Activated CD4-positive, alpha-beta T cell treated with anti-CD3 and anti-CD28 coated beads, Interleukin-2, Interleukin-4, amounts not matched to agents 100 ng/mL and 50 ng/mL, durations not matched to agents 16 hours and 8 hours (primary cell): ENCODE data around the gene PLXDC1.

Source experiments
- DNase-seq: peaks from one replicate; pipeline ENCODE4 v3.0.0-alpha.2; 2020; ENCODE audit warnings: low spot score

Gene PLXDC1

DNA sequence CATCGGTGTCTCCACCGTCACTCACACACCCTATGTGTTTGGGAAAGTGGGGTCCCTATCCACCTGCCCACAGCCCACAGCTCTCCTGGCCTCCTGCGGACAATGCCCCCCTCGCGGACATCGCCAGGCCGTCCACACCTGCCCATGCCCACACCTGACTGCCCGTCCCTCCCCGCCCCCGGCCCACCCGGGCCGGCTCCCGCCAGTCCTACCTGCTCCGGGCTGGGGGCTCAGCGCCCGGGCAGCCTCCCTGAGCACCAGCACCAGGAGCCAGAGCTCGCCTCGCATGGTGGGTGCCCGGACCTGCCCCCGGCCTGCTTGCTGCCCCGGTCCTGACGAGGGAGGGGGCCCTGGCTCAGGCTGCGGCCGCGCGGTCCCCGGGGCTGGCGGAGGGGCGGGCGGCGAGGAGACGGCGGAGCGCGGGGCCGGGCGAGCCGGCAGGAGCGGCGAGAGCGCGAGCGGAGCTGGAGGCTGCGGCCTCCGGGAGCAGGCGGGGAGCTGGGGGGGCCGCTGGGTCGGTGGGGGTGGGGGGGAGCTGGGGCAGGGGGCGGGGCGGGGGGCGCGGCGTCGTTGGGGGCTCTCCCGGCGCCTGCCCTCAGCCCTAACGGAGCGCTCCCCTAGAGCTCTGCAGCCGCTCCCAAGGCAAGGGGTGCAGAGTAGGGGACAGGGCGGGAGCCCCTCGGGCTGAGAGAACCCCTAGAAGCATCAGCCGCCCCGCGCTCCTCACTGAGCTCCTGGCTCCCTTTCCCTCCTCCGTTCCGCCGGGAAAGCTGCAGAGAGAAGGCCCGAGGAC is at the start of gene PLXDC1:
PLXDC1 (minus strand) TSS at position 488 of the 793 bp plus-strand sequence; CDS start at position 288, 200 bp downstream.
- DNase-seq, result no peak

DNA sequence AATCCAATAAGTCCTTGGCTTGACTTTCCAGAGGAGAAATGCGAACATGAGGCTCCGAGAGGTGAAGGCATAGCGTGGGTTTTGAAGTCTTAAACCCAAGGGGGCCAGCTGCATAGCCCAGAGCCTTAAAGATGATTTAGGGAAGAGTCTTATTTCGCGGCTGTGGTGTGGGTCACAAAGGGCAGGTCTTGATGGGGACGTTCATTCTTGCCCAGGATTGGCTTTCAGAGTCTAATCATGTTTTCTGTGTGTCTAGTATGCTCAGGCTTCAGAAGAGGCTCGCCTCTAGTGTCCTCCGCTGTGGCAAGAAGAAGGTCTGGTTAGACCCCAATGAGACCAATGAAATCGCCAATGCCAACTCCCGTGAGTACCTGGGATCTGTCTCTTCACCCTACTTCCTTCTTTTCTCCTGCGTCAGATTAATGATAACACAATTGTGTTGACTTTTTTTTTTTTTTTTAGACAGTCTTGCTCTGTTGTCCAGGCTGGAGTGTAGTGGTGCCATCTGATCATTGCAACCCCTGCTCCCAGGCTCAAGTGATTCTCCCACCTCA is 49.6 kb upstream of the PLXDC1 start:
- DNase-seq, result no peak

DNA sequence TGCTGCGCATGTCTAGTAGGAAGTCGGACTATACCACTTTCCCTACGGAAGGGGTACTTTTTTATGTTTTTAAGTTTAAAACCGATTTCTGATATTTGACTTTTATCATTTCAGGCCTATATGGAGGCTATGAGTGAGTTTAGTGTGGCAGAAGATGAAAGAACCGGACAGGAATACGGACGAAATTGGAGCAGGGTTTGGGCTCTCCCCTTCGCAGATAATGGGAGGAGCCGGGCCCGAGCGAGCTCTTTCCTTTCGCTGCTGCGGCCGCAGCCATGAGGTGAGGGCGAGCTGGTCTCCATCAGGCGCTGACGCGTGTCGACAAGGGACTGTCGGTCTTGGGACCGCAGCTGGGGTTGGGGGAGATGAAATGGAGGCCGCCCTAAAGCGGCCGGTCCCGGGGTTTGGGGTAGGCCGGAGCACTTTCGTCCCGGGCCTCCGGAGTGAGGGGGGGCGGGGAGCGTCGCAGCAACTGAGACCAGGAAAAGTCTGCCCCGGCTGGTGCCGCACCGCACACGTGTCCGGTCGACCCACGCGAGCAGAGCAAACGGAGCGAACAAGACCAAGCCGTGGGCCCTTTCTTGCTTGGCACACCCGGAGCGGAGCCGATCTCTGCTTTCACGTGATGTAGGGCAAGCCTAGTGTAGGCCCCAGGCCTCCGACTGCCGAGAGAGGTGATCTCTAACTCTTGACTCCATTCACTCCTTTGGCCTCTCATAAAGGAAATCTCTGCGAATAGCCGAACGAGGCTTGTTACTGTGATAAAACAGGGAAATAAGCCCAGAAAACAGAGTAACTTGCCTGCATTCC is 48.8 kb upstream of the PLXDC1 start, which contains the start of gene RPL19:
RPL19 (plus strand) TSS at position 214 of the 810 bp plus-strand sequence; CDS start at position 276, 62 bp downstream.
- DNase-seq, result peak; percentile 79

GRCh38 chr17:39199820-39200069 is 48.3 kb upstream of the PLXDC1 start:
- peak; percentile 94 for DNase-seq

- no peak for DNase-seq
Measured at GRCh38 chr17:39198186-39198566, 46.7 kb upstream of the PLXDC1 start.

GRCh38 chr17:39197380-39198185 is 46.1 kb upstream of the PLXDC1 start, which contains the start of gene CACNB1:
TSS of gene CACNB1 (minus strand) at chr17:39197669. CDS start at chr17:39197495, 174 bp downstream.
- peak; percentile 77 for DNase-seq

- DNase-seq, result peak; percentile 43
Measured at GRCh38 chr17:39196808-39197291, 45.4 kb upstream of the PLXDC1 start.

DNA sequence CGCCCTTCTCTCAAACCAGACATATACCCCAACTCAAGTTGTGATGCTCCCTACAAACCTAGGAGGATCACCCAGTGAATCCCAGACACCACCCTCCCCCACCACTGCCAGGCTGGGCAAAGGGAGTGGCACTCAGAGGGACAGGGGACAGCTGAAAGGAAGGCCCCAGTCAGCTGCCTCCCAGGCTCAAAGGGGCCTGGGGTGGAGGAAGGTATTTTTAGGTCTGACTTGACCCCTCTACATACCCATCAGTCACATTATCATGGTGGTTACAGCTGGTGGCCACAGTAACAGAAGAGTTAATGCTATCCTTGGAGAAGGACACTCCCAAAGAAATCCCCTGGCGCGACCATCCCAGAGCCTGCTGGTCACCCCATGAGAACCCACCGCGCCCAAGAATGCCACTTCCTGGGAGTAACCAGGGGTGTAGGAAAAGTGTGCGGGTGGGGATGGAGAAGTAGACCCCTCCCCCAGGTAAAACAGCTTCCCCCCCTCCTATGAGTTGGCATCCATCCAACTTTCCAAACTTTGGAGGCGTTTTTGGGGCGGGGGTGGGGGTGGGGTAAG is 44.9 kb upstream of the PLXDC1 start:
- no peak for DNase-seq

GRCh38 chr17:39195568-39196160 is 44.2 kb upstream of the PLXDC1 start:
- DNase-seq, result no peak

GRCh38 chr17:39194985-39195524 is 43.6 kb upstream of the PLXDC1 start:
- no peak for DNase-seq

DNA sequence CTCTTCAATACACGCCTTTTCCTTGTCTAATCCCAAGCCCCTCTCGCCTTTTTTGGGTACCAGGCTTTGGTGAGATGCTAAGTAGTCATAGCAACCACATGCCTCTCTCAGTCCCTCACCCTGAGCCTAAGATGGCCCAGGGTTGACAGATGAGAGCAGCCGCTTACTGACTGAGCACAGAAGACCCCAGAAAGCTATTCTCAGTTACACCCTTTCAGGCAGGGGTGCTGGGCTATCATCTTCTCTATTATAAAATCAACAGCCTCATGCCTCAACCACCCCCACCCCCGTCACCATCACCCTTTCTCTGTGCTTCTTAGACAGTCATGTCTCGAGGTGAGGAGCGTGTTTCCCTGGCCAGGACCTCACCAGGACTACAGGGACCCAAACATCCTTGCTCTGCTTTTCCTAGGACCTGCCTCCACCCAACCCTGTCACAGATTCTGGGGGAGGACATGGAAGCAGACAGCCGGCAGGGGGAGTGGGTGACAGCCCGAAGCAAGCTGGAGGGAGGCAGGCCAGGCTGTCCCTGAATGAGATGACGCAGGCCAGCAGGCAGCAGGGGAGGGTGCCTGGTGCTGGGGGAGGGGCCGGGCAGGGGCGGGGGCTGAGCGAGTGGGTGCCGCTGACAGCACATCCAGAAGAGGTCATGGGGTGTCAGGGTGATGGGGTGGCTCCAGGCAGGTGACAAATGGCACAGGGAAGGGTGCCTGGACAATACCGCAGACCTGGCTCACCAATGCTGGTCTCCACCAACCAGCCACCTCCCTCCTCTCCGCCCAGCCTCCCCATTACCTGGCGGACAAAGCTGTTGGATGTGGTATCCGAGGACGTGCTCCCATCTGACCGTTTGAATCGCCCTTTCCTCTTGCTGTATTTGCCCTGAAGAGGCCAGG is 42.9 kb upstream of the PLXDC1 start:
- no peak for DNase-seq

- no peak for DNase-seq
Measured at GRCh38 chr17:39193346-39193745, 41.9 kb upstream of the PLXDC1 start.

- DNase-seq, result no peak
Measured at GRCh38 chr17:39192901-39193300, 41.5 kb upstream of the PLXDC1 start.

DNA sequence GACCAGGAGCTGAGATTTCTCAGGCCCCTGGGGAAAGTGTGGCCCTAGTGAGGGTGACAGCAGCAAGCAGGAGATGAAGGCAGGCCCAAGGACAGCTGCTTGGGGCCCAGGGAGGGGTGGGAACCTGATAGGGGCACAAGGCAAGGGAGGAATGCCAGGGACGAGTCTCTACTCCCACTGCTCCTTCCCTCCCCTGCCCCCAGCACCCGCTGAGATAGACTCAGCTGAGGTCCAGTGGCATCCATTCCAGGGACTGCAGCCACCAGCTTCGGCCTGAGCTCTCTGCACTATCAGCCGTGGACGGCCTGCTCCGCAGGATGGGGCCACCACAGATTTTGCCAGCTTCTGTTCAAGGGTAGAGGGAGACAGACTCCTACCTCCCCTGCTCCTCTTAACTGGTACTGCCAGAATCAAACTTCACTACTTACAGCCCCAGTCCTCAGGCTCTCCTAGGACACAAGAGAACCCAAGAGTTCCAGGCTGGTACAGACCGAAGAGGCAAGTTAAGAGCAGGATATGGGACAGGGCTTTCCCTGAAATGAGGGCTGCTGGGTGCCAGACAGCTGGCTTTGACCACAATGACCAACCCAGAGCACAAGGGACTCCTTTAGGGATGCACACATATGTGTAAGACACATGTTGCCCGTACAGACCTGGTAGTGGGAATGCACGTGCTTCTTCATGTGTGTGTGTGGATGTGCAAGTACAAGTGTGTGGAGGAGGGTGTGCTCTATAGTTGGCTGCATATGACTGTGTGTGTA is 40.5 kb upstream of the PLXDC1 start:
- DNase-seq, result no peak

- no peak for DNase-seq
Measured at GRCh38 chr17:39187152-39187830, 35.9 kb upstream of the PLXDC1 start.

- DNase-seq, result no peak
Measured at GRCh38 chr17:39186481-39187002, 35.1 kb upstream of the PLXDC1 start.

GRCh38 chr17:39183720-39184119 is 32.3 kb upstream of the PLXDC1 start:
- DNase-seq, result no peak

DNA sequence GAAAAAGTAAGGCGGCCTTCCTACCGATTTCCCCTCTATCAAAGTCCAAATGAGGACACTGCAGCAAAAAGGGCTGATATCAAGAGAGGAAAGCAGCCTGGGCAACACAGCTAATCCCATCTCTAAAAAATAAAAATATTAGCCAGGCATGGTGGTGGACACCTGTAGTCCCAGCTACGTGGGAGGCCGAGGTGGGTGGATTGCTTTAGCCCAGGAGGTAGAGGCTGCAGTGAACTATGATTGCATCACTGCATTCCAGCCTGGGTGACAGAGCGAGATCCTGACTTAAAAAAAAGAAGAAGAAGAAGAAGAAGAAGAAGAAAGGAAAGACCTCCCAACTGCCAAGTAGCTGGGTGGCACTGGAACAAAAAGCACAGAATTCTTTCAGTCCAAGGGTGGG is 31.6 kb upstream of the PLXDC1 start:
- DNase-seq, result no peak
